OCI-LY1 (cell line): ENCODE results near the gene CHST15.

Source experiments
- CTCF ChIP-seq: fragments of 200-600 bp; sonication (generic), shearing (Covaris generic); IDR thresholded peaks from 2 replicates; pipeline ENCODE4 v1.5.1; 2017; ENCODE audit warnings: mild to moderate bottlenecking, antibody characterized with exemption, low read length, moderate library complexity, mixed read lengths
- EZH2 ChIP-seq: fragments of 200-600 bp; sonication (generic), shearing (Covaris generic); IDR thresholded peaks from 2 replicates; pipeline ENCODE4 v1.8.0; 2017; ENCODE audit warnings: borderline replicate concordance, mixed run types, mild to moderate bottlenecking, antibody characterized with exemption, low read length, moderate library complexity, mixed read lengths

- TF ChIP-seq EZH2 = no peak
- no peak for TF ChIP-seq CTCF
Observed at GRCh38 chr10:124014416-124015154, 78.8 kb downstream of the CHST15 start.
